ENCODE data around the gene MAPK1.
"Not testable (repeated sequence)": the region's sequence is repeated elsewhere in the genome, so short reads cannot be mapped to it uniquely, and the experiment has no call there.

Gene MAPK1

GRCh38 chr22:21817497-21817853 is 50.0 kb downstream of the MAPK1 start:
- not testable (repeated sequence) for DNase-seq

GRCh38 chr22:21816787-21817496 is 50.5 kb downstream of the MAPK1 start:
- DNase-seq: no peak

GRCh38 chr22:21816472-21816786 is 51.0 kb downstream of the MAPK1 start:
- DNase-seq: no peak

- no peak for DNase-seq
Measured at GRCh38 chr22:21815958-21816357, 51.5 kb downstream of the MAPK1 start.

GRCh38 chr22:21815357-21815756 is 52.1 kb downstream of the MAPK1 start:
- DNase-seq: no peak

GRCh38 chr22:21811982-21812381 is 55.5 kb downstream of the MAPK1 start:
- no peak for DNase-seq

- DNase-seq: no peak
Measured at GRCh38 chr22:21807544-21808529, 59.6 kb downstream of the MAPK1 start.

GRCh38 chr22:21805325-21805724 is 62.1 kb downstream of the MAPK1 start:
- not testable (repeated sequence) for DNase-seq

GRCh38 chr22:21803811-21804249 is 63.6 kb downstream of the MAPK1 start:
- DNase-seq: no peak

GRCh38 chr22:21802673-21803072 is 64.8 kb downstream of the MAPK1 start:
- no peak for DNase-seq

- DNase-seq: no peak
Measured at GRCh38 chr22:21802056-21802455, 65.4 kb downstream of the MAPK1 start.

GRCh38 chr22:21801304-21801644 is 66.2 kb downstream of the MAPK1 start:
- DNase-seq: not testable (repeated sequence)

GRCh38 chr22:21800552-21801303 is 66.7 kb downstream of the MAPK1 start:
- DNase-seq: no peak

GRCh38 chr22:21797444-21798221 is 69.8 kb downstream of the MAPK1 start:
- DNase-seq: no peak

- no peak for DNase-seq
Measured at GRCh38 chr22:21796863-21797262, 70.6 kb downstream of the MAPK1 start.

- no peak for DNase-seq
Measured at GRCh38 chr22:21796231-21796630, 71.2 kb downstream of the MAPK1 start.

- not testable (repeated sequence) for DNase-seq
Measured at GRCh38 chr22:21793716-21794115, 73.7 kb downstream of the MAPK1 start.

GRCh38 chr22:21791635-21792625 is 75.5 kb downstream of the MAPK1 start:
- peak; percentile 67 for DNase-seq

- not testable (repeated sequence) for DNase-seq
Measured at GRCh38 chr22:21790849-21791610, 76.4 kb downstream of the MAPK1 start.

- no peak for DNase-seq
Measured at GRCh38 chr22:21790359-21790758, 77.1 kb downstream of the MAPK1 start.

GRCh38 chr22:21787565-21787964 is 79.9 kb downstream of the MAPK1 start:
- DNase-seq: not testable (repeated sequence)

Measured in stimulated activated naive CD4-positive, alpha-beta T cell treated with Interleukin-2 at 50 U/mL for 16 hours (primary cell).